HL-60 (cell line): ENCODE measurements around the gene SUGP2.

ENCODE experiments used
- CTCF ChIP-seq: IDR thresholded peaks from one replicate; pipeline ENCODE4 v1.5.1; 2011; ENCODE audit warnings: low read length, control low read depth, inconsistent platforms; ENCODE audit not compliant: insufficient read depth
- POLR2AphosphoS5 ChIP-seq: IDR thresholded peaks from 2 replicates; pipeline ENCODE4 v1.6.1; 2012; ENCODE audit warnings: low read depth
- SPI1 ChIP-seq: IDR thresholded peaks from 2 replicates; pipeline ENCODE4 v1.6.1; 2012; ENCODE audit warnings: low read depth, mild to moderate bottlenecking, borderline replicate concordance

- TF ChIP-seq CTCF = no peak
- no peak for TF ChIP-seq SPI1
- TF ChIP-seq POLR2AphosphoS5 = no peak
These were observed 7.5 kb downstream of the SUGP2 start for GRCh38 chr19:19025861-19026260.
